ENCODE results near the gene NPHP4.

Gene NPHP4

GRCh38 chr1:6033124-6033523 lies 40.9 kb upstream of the NPHP4 start:
- Histone ChIP-seq H3K9me3 (ENCODE audit: low read length) (no peaks in the 10 kb centered on the region), H3K4me3 (ENCODE audit: low read depth, low read length, poor library complexity, severe bottlenecking) (no peak overlapping the region), H3K27ac (ENCODE audit: low read depth, low read length, poor library complexity, severe bottlenecking) (no peak overlapping the region), H3K4me1 (ENCODE audit: insufficient read depth, low read length, severe bottlenecking) (peaks cover 30% of the 10 kb centered on the region), H2AFZ (ENCODE audit: low read length) (no peak overlapping the region), H3K79me2 (ENCODE audit: insufficient read depth, low read length) (peaks cover 29% of the 10 kb centered on the region), H3K9ac (ENCODE audit: low read length) (no peak overlapping the region), H3K36me3 (ENCODE audit: insufficient read depth, low read length) (peaks cover 43% of the 10 kb centered on the region; the same call in 1 of the 2 replicates), H3F3A (ENCODE audit: insufficient read depth, low read length) (no peaks in the 10 kb centered on the region), H3K4me2 (ENCODE audit: low read length) (no peak overlapping the region), H3K9me2 (ENCODE audit: low read depth, low read length) (no peaks in the 10 kb centered on the region), H3K27me3 (ENCODE audit: insufficient read depth, low read length) (no peaks in the 10 kb centered on the region), H4K20me1 (ENCODE audit: insufficient read depth, low read length) (no peaks in the 10 kb centered on the region)
- TF ChIP-seq CTCF (IDR thresholded peaks at IDR 0.05; ENCODE audit: low read length) (no peak), EZH2 (IDR thresholded peaks at IDR 0.05; ENCODE audit: borderline replicate concordance, low read length) (no peak)

- no peak overlapping the region for H3K9ac ChIP-seq (ENCODE audit: low read length)
- peaks cover 46% of the 10 kb centered on the region for H3K4me1 ChIP-seq (ENCODE audit: insufficient read depth, low read length, severe bottlenecking)
- no peaks in the 10 kb centered on the region for H3K9me2 ChIP-seq (ENCODE audit: low read depth, low read length)
- H3K27me3 ChIP-seq (ENCODE audit: insufficient read depth, low read length) = no peaks in the 10 kb centered on the region
- no peaks in the 10 kb centered on the region for H3K9me3 ChIP-seq (ENCODE audit: low read length)
- no peaks in the 10 kb centered on the region for H4K20me1 ChIP-seq (ENCODE audit: insufficient read depth, low read length)
- H3K79me2 ChIP-seq (ENCODE audit: insufficient read depth, low read length) = peaks cover 34% of the 10 kb centered on the region
- no peak overlapping the region for H3K27ac ChIP-seq (ENCODE audit: low read depth, low read length, poor library complexity, severe bottlenecking)
- no peaks in the 10 kb centered on the region for H3F3A ChIP-seq (ENCODE audit: insufficient read depth, low read length)
- no peak overlapping the region; the same call in 1 of the 2 replicates for H3K4me2 ChIP-seq (ENCODE audit: low read length)
- H2AFZ ChIP-seq (ENCODE audit: low read length) = no peak overlapping the region
- TF ChIP-seq EZH2 (IDR thresholded peaks at IDR 0.05; ENCODE audit: borderline replicate concordance, low read length) (no peak), CTCF (IDR thresholded peaks at IDR 0.05; ENCODE audit: low read length) (no peak)
- H3K4me3 ChIP-seq (ENCODE audit: low read depth, low read length, poor library complexity, severe bottlenecking) = no peak overlapping the region
- peaks cover 43% of the 10 kb centered on the region; the same call in 1 of the 2 replicates for H3K36me3 ChIP-seq (ENCODE audit: insufficient read depth, low read length)
Measured at GRCh38 chr1:6030547-6031261, 38.5 kb upstream of the NPHP4 start.

GRCh38 chr1:6030132-6030531 lies 37.9 kb upstream of the NPHP4 start:
- no peaks in the 10 kb centered on the region for H3F3A ChIP-seq (ENCODE audit: insufficient read depth, low read length)
- no peaks in the 10 kb centered on the region for H4K20me1 ChIP-seq (ENCODE audit: insufficient read depth, low read length)
- no peak overlapping the region; the same call in 1 of the 2 replicates for H3K4me2 ChIP-seq (ENCODE audit: low read length)
- peaks cover 52% of the 10 kb centered on the region for H3K4me1 ChIP-seq (ENCODE audit: insufficient read depth, low read length, severe bottlenecking)
- no peak overlapping the region for H3K9ac ChIP-seq (ENCODE audit: low read length)
- no peaks in the 10 kb centered on the region for H3K9me3 ChIP-seq (ENCODE audit: low read length)
- no peak overlapping the region for H2AFZ ChIP-seq (ENCODE audit: low read length)
- no peaks in the 10 kb centered on the region for H3K27me3 ChIP-seq (ENCODE audit: insufficient read depth, low read length)
- no peaks in the 10 kb centered on the region for H3K9me2 ChIP-seq (ENCODE audit: low read depth, low read length)
- peaks cover 34% of the 10 kb centered on the region for H3K79me2 ChIP-seq (ENCODE audit: insufficient read depth, low read length)
- TF ChIP-seq CTCF (IDR thresholded peaks at IDR 0.05; ENCODE audit: low read length) = no peak
- TF ChIP-seq EZH2 (IDR thresholded peaks at IDR 0.05; ENCODE audit: borderline replicate concordance, low read length) = no peak
- H3K36me3 ChIP-seq (ENCODE audit: insufficient read depth, low read length) = peaks cover 43% of the 10 kb centered on the region; the same call in 1 of the 2 replicates
- no peak overlapping the region for H3K27ac ChIP-seq (ENCODE audit: low read depth, low read length, poor library complexity, severe bottlenecking)
- no peak overlapping the region for H3K4me3 ChIP-seq (ENCODE audit: low read depth, low read length, poor library complexity, severe bottlenecking)

All from OCI-LY1 (cell line).